HEK293T (cell line): ENCODE measurements around the gene HIGD2A.

Experiments
- ARNT ChIP-seq: fragments of 450-650 bp; IDR thresholded peaks from 2 replicates; pipeline ENCODE4 v1.6.1; 2017; ENCODE audit warnings: mild to moderate bottlenecking
- BHLHE40 ChIP-seq: fragments of 450-650 bp; IDR thresholded peaks from 2 replicates; pipeline ENCODE4 v1.6.1; 2016; ENCODE audit warnings: mild to moderate bottlenecking, moderate library complexity, borderline replicate concordance
- FOXK2 ChIP-seq: fragments of 450-650 bp; IDR thresholded peaks from 2 replicates; pipeline ENCODE4 v1.6.1; 2016; ENCODE audit warnings: mild to moderate bottlenecking
- FOXM1 ChIP-seq: fragments of 450-650 bp; IDR thresholded peaks from 2 replicates; pipeline ENCODE4 v1.6.1; 2017; ENCODE audit warnings: mild to moderate bottlenecking, borderline replicate concordance
- LEF1 ChIP-seq: fragments of 450-650 bp; IDR thresholded peaks from 2 replicates; pipeline ENCODE4 v1.6.1; 2017; ENCODE audit warnings: mild to moderate bottlenecking, borderline replicate concordance
- SP1 ChIP-seq: fragments of 450-650 bp; IDR thresholded peaks from 2 replicates; pipeline ENCODE4 v1.6.1; 2017
- SUZ12 ChIP-seq: fragments of 450-650 bp; IDR thresholded peaks from 2 replicates; pipeline ENCODE4 v1.6.1; 2016; ENCODE audit warnings: mild to moderate bottlenecking
- ZNF384 ChIP-seq: fragments of 450-650 bp; IDR thresholded peaks from 2 replicates; pipeline ENCODE4 v1.6.1; 2016

GRCh38 chr5:176405656-176406435 lies 17.3 kb downstream of the HIGD2A start:
- TF ChIP-seq SUZ12 (no peak), ARNT (no peak), FOXK2 (no peak), ZNF384 (no peak), FOXM1 (no peak), LEF1 (no peak), SP1 (no peak), BHLHE40 (no peak)
